A673 (cell line): ENCODE measurements around the gene ADM5.

ENCODE experiments used
- EZH2 ChIP-seq: fragments of 200-600 bp; sonication (generic); IDR thresholded peaks from 2 replicates; pipeline ENCODE4 v1.6.1; 2017; ENCODE audit warnings: borderline replicate concordance, low read depth, mild to moderate bottlenecking, mixed read lengths, antibody characterized with exemption, low read length; ENCODE audit not compliant: poor library complexity, severe bottlenecking
- TF ChIP-seq, protein P1 (sequence below): fragments of 300-800, 200-600 bp; sonication (generic); conservative IDR thresholded peaks from 2 replicates; pipeline ENCODE4 v1.5.1; 2017; ENCODE audit warnings: low read depth, mild to moderate bottlenecking, antibody characterized with exemption, low read length, moderate library complexity, mixed read lengths

DNA sequence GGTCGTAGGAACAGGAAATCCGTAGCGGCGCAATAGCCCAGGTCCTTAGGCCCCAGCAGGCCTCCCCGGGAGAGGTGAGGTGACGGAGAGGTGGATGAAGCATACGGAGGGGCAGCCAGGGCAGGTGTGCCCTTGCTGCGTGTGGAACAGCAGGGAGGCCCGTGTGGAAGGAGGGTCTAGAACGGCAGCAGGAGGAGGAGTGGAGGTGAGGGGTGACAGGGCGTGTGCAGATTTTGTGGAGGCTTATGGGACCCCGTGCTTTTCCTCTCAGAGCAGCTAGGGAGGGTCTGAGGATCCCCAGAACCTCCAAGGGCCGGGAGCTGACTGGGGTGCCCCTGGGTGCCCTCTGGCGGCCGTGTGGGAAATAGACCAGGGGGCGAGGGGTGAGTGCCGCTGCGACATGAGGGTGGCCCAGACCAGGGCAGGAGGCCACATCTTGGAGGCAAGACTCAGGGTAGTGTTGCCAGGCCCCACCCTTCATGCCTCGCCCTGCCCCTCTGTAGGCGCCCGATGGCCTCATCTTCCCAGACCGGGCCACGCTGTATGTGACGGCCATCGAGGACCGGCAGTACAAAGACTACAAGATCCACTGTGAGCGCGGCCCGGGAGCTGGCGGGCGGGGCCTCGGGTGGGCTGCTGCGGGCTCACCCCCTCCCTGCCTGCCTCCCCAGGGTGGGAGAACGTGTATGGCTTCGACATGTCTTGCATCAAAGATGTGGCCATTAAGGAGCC, 5.0 kb upstream of the ADM5 start:
- TF ChIP-seq EZH2: no peak
- TF ChIP-seq, protein P1, sequence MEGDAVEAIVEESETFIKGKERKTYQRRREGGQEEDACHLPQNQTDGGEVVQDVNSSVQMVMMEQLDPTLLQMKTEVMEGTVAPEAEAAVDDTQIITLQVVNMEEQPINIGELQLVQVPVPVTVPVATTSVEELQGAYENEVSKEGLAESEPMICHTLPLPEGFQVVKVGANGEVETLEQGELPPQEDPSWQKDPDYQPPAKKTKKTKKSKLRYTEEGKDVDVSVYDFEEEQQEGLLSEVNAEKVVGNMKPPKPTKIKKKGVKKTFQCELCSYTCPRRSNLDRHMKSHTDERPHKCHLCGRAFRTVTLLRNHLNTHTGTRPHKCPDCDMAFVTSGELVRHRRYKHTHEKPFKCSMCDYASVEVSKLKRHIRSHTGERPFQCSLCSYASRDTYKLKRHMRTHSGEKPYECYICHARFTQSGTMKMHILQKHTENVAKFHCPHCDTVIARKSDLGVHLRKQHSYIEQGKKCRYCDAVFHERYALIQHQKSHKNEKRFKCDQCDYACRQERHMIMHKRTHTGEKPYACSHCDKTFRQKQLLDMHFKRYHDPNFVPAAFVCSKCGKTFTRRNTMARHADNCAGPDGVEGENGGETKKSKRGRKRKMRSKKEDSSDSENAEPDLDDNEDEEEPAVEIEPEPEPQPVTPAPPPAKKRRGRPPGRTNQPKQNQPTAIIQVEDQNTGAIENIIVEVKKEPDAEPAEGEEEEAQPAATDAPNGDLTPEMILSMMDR: peak; percentile 63
